Measurements from ENCODE around the gene KCNG4.

DNA sequence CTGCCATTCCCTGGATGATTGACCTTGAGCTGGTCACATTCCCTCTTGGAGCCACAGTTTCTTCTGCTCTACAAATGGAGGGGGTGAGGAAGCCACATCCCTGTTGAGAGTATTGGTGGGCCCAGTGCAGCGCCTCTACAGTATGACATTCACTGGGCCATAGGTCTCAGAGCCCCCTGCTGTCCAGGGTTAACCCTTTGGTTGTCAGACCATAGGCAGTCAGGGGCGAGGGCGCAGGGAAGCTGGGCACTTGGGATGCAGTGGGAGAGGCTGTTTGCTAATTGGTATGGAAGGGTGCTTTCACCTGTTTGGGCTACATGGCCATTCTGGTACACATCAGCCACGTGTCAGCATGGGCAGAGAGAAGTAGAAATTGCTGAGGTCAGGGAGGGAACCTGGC lies 27.6 kb upstream of the KCNG4 start:
- TF ChIP-seq EP300 (IDR thresholded peaks at IDR 0.05) (no peak), POLR2AphosphoS5 (IDR thresholded peaks at IDR 0.05) (no peak)
- TF ChIP-seq, protein P1, sequence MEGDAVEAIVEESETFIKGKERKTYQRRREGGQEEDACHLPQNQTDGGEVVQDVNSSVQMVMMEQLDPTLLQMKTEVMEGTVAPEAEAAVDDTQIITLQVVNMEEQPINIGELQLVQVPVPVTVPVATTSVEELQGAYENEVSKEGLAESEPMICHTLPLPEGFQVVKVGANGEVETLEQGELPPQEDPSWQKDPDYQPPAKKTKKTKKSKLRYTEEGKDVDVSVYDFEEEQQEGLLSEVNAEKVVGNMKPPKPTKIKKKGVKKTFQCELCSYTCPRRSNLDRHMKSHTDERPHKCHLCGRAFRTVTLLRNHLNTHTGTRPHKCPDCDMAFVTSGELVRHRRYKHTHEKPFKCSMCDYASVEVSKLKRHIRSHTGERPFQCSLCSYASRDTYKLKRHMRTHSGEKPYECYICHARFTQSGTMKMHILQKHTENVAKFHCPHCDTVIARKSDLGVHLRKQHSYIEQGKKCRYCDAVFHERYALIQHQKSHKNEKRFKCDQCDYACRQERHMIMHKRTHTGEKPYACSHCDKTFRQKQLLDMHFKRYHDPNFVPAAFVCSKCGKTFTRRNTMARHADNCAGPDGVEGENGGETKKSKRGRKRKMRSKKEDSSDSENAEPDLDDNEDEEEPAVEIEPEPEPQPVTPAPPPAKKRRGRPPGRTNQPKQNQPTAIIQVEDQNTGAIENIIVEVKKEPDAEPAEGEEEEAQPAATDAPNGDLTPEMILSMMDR (IDR thresholded peaks at IDR 0.05) = no peak
